Sigmoid colon (tissue), 7 donors: Measurements from ENCODE around the gene OR4E2. TPM values are rescaled to one million over a fixed set of nuclear protein-coding genes. Genes with fewer than 3 reads are reported as not detected.

Source experiments
- DNase-seq: peaks from one replicate; pipeline ENCODE4 v3.0.0-alpha.2; 2019
- H3K27ac ChIP-seq, 4 donors: fragments of 200-600 bp; sonication (generic); one replicate each; pipeline ENCODE4 v1.5.1; 2016 to 2019; ENCODE audit warnings: mild to moderate bottlenecking in 1 of 4
- H3K27me3 ChIP-seq, 3 donors: fragments of 200-600 bp; sonication (generic); one replicate each; pipeline ENCODE4 v1.5.1; 2019; ENCODE audit warnings: mild to moderate bottlenecking in 1 of 3
- H3K36me3 ChIP-seq, 4 donors: fragments of 200-600 bp; sonication (generic); one replicate each; pipeline ENCODE4 v1.5.1; 2016 to 2019
- H3K4me1 ChIP-seq, 4 donors: fragments of 200-600 bp; sonication (generic); one replicate each; pipeline ENCODE4 v1.5.1; 2017 to 2019
- H3K4me3 ChIP-seq, 4 donors: fragments of 200-600 bp; sonication (generic); one replicate each; pipeline ENCODE4 v1.5.1; 2017 to 2019; ENCODE audit warnings: mild to moderate bottlenecking in 2 of 4, moderate library complexity in 1 of 4
- H3K9me3 ChIP-seq, 4 donors: fragments of 200-600 bp in 3 of 4; sonication (generic) in 3 of 4; one replicate each; pipeline versions ENCODE4 v1.5.1 to v1.6.1; 2013 to 2019
- EP300 ChIP-seq, 4 donors: sonication (generic); formaldehyde crosslinking; IDR thresholded peaks; one replicate each; pipeline ENCODE4 v1.6.1; 2017; ENCODE audit warnings: antibody characterized with exemption in 4 of 4
- POLR2A ChIP-seq, 2 donors: fragments of 450-650 bp; IDR thresholded peaks; one replicate each; pipeline ENCODE4 v1.6.1; 2016; ENCODE audit warnings: antibody characterized with exemption in 2 of 2, mild to moderate bottlenecking in 2 of 2, moderate library complexity in 2 of 2
- POLR2AphosphoS5 ChIP-seq, 4 donors: sonication (generic); formaldehyde crosslinking; IDR thresholded peaks; one replicate each; pipeline ENCODE4 v1.6.1; 2017; ENCODE audit warnings: antibody characterized with exemption in 4 of 4
- WGBS, 2 donors: extraction: QIAGEN DNeasy Blood & Tissue Kit; methylation state at CpG; one replicate each; pipeline ENCODE4 v1.1.7; 2013; 5-methylcytosine and 5-hydroxymethylcytosine counted together
- intact Hi-C: fragments of 100-400 bp; cut with DNase I; formaldehyde crosslinking; loops from one replicate; pipeline ENCODE4 v1.15.1; 2023
- polyA plus RNA-seq, 3 donors: library from polyadenylated mRNA; stranded (reverse); fragments of 200-250 nt; gene quantifications; one replicate each; pipeline ENCODE4 v1.2.3, GENCODE V29; 2013
- total RNA-seq, 4 donors: library from RNA; depleted of rRNA; stranded (reverse); fragments of >200 nt; gene quantifications; one replicate each; pipeline ENCODE4 v1.1.0, GENCODE V29; 2016
- TF ChIP-seq, protein P1 (sequence below), 4 experiments: fragments of 450-650 bp in 3 of 4; fragments of 200-600 bp in 1 of 4; IDR thresholded peaks; one replicate each; pipeline ENCODE4 v1.5.1; 2016 to 2019; ENCODE audit warnings: antibody characterized with exemption in 4 of 4, mild to moderate bottlenecking in 3 of 4, moderate library complexity in 2 of 4
- donor health status: healthy with polysubstance abuse.
- donor health status: Bipolar disorder and iron deficiency.
- donor health status: healthy.

OR4E2 gene, protein sequence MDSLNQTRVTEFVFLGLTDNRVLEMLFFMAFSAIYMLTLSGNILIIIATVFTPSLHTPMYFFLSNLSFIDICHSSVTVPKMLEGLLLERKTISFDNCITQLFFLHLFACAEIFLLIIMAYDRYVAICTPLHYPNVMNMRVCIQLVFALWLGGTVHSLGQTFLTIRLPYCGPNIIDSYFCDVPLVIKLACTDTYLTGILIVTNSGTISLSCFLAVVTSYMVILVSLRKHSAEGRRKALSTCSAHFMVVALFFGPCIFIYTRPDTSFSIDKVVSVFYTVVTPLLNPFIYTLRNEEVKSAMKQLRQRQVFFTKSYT
- total RNA-seq = not detected
- polyA plus RNA-seq = not detected

DNA sequence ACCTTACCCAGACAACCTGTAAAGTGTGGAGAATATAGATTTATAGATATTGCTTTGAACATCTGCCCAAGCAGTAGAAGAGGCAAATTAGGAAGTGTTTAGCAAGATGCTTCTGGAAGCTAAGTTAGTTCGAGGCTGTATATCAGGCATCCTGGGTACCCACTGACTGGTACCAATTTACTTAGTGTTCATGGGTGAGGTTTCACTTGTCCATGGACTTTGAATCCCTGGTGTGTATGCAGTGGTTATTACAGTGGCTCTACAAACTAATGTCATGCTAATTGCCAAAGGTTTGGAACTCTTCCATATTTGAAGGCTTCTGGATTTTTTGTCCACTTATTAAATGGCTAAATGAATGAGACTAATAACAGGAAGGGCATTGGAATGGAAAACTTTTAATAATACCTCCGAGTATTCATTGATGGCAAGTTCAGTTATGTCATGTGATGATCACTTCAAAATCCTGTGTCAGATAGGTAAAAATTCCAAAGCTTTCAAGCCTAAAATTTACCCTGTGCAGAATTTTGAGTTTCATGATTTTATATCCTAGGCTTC is at the start of gene OR4E2:
Gene OR4E2, plus strand, starts transcription at position 505 of the 555 bp plus-strand sequence. CDS start 11,248 bp downstream, outside the sequence.
- Histone ChIP-seq H3K4me1 (no peaks in the 10 kb centered on the region), H3K4me3 (no peak within 1 kb of the TSS), H3K27me3 (no peaks in the 10 kb centered on the region), H3K36me3 (no peaks in the 10 kb centered on the region), H3K27ac (no peak within 1 kb of the TSS), H3K9me3 (no peaks in the 10 kb centered on the region)
- intact Hi-C loops = no loop called here
- TF ChIP-seq POLR2AphosphoS5 (IDR thresholded peaks at IDR 0.05) (no peak), POLR2A (IDR thresholded peaks at IDR 0.05) (no peak), EP300 (IDR thresholded peaks at IDR 0.05) (no peak)
- TF ChIP-seq, protein P1, sequence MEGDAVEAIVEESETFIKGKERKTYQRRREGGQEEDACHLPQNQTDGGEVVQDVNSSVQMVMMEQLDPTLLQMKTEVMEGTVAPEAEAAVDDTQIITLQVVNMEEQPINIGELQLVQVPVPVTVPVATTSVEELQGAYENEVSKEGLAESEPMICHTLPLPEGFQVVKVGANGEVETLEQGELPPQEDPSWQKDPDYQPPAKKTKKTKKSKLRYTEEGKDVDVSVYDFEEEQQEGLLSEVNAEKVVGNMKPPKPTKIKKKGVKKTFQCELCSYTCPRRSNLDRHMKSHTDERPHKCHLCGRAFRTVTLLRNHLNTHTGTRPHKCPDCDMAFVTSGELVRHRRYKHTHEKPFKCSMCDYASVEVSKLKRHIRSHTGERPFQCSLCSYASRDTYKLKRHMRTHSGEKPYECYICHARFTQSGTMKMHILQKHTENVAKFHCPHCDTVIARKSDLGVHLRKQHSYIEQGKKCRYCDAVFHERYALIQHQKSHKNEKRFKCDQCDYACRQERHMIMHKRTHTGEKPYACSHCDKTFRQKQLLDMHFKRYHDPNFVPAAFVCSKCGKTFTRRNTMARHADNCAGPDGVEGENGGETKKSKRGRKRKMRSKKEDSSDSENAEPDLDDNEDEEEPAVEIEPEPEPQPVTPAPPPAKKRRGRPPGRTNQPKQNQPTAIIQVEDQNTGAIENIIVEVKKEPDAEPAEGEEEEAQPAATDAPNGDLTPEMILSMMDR (IDR thresholded peaks at IDR 0.05) = no peak
- no peak for DNase-seq
- 30 to 67% methylated on average over 2 of the region's 2 CpGs for WGBS, 2 donors

DNA sequence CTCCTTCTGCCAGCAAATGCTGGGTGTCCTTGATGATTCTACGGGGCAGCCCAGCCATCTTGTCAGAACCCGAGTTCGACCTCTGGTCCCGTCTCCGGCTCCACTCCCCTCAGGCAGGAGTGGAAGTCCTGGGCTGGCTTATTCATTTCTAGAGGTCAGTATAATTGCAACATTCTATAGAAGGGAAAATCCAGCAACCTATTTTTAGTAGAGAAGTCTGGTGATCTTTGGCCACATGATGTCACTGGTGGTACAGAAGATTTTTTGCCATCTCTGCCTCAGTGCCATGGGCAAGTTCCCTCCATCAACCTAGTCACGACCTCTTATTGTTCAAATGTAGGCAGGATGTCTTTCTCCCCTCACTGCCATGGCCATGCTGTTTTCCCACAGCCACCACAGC is 41.3 kb upstream of the OR4E2 start:
- Histone ChIP-seq H3K27ac (no peak overlapping the region), H3K36me3 (no peaks in the 10 kb centered on the region), H3K4me3 (no peak overlapping the region), H3K4me1 (no peaks in the 10 kb centered on the region), H3K9me3 (no peaks in the 10 kb centered on the region), H3K27me3 (no peaks in the 10 kb centered on the region)
- whole genome bisulfite sequencing, 2 donors = 71 to 81% methylated on average over 6 of the region's 6 CpGs
- TF ChIP-seq EP300 (IDR thresholded peaks at IDR 0.05) (no peak), POLR2AphosphoS5 (IDR thresholded peaks at IDR 0.05) (no peak), POLR2A (IDR thresholded peaks at IDR 0.05) (no peak)
- TF ChIP-seq, protein P1 (IDR thresholded peaks at IDR 0.05) = no peak
- intact Hi-C loops = no loop called here
- no peak for DNase-seq

DNA sequence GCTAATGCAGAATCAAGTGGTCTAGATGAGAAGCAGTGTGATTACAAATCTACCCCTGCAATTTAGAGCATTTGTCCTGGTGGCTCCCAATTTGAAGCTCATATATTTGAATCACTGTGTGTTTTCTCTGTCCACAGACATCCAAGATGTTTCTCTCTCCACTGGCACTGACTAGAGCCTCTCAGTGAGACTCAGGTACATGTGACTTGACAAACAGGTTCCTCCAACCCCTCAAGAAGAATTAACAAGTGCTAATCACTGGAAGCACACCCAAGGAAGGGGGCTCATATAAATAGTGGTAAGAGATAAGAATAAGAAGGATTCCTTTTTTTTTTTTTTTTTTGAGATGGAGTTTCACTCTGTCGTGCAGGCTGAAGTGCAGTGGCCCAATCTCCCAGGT is 39.4 kb upstream of the OR4E2 start:
- DNase-seq = no peak
- no peaks in the 10 kb centered on the region for H3K9me3 ChIP-seq
- TF ChIP-seq EP300 (IDR thresholded peaks at IDR 0.05) = no peak
- TF ChIP-seq POLR2A (IDR thresholded peaks at IDR 0.05) = no peak
- TF ChIP-seq, protein P1 (IDR thresholded peaks at IDR 0.05) = no peak
- no peak for TF ChIP-seq POLR2AphosphoS5 (IDR thresholded peaks at IDR 0.05)
- intact Hi-C loops = no loop called here
- no peaks in the 10 kb centered on the region for H3K27me3 ChIP-seq
- H3K4me3 ChIP-seq = no peak overlapping the region
- WGBS, 2 donors = 45 to 52% methylated on average over 1 of the region's 1 CpG
- H3K4me1 ChIP-seq = no peaks in the 10 kb centered on the region
- H3K27ac ChIP-seq = no peak overlapping the region
- H3K36me3 ChIP-seq = no peaks in the 10 kb centered on the region

DNA sequence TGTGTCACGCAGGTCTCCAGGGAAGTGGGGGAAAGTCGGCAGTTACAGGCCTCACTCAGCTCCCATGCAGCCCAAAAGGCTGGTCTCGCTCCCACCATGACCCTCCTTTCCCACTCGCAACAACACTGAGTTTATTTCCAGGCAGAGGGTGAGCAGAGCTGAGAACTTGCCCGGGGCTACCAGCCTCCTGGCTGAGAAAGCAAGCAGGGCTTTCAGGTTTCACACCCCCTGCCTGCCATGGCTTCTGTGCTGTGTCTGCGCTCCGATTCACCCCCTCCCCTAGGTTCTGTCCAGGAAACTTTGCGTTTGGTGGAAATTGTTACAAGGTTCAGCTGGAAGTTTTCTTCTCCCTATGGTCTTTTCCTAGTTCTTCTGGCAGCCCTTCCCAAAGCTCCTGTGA is 36.0 kb upstream of the OR4E2 start:
- no peak for TF ChIP-seq POLR2AphosphoS5 (IDR thresholded peaks at IDR 0.05)
- TF ChIP-seq, protein P1 (IDR thresholded peaks at IDR 0.05) = no peak
- Histone ChIP-seq H3K27ac (no peak overlapping the region), H3K27me3 (no peaks in the 10 kb centered on the region), H3K4me1 (no peaks in the 10 kb centered on the region), H3K4me3 (no peak overlapping the region), H3K36me3 (no peaks in the 10 kb centered on the region), H3K9me3 (no peaks in the 10 kb centered on the region)
- DNase-seq = no peak
- intact Hi-C loops = no loop called here
- 82 to 85% methylated on average over 8 of the region's 8 CpGs for WGBS, 2 donors
